ENCODE results near the gene UBASH3B.

Gene UBASH3B

GRCh38 chr11:122757201-122757600 lies 101.7 kb downstream of the UBASH3B start:
- TF ChIP-seq CTCF (IDR thresholded peaks at IDR 0.05; ENCODE audit: borderline replicate concordance, control extremely low read depth, extremely low read depth, insufficient read depth, missing control alignments) = no peak
- in situ Hi-C loops (cut with MboI; ENCODE audit: low sequenced_read_pairs, unreplicated experiment) = loop anchor here (10.0 kb wide), 1 partner anchor 122 kb away; no protein-coding TSS in a partner anchor
- DNase-seq (ENCODE audit: low spot score) = no peak

DNA sequence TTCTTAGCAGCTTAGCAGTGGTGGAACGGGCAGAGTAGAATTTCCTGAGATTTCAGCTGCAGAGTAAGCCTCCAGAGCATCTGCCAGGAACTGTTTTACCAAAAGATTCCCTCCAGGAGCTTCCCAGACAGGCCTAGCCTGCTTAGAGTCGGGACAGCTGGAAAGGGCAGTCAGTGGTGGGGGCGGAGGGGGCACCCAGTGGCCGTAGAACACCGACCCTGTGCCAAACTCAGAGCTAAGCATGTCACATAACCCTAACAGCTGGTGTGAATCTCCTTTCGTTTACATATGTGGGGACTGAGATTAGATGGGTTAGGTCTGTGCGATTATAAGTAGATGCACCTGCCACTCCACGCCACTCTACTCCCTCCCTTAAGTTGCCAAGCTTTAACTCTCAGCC lies 102.8 kb downstream of the UBASH3B start:
- in situ Hi-C loops (cut with MboI; ENCODE audit: low sequenced_read_pairs, unreplicated experiment) = loop anchor here (10.0 kb wide), 1 partner anchor 124 kb away; no protein-coding TSS in a partner anchor
- DNase-seq (ENCODE audit: low spot score) = no peak
- no peak for TF ChIP-seq CTCF (IDR thresholded peaks at IDR 0.05; ENCODE audit: borderline replicate concordance, control extremely low read depth, extremely low read depth, insufficient read depth, missing control alignments)

DNA sequence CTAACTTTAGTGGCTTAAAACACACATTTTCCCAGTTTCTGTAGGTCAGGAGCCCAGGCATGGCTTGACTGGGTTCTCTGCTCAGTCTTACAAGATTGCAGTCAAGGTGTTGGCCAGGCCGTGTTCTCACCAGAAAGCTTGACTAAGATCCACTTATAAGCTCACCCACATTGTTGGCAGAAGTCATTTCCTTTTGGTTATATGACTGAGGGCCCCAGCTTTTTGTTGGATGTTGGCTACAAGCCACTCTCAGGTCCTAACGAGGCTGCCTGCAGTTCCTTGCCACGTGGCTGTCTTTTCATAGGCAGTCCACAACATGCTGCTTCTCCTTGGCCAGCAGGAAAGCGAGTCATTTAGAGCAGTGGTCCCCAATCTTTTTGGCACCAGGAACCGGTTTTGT lies 103.5 kb downstream of the UBASH3B start:
- TF ChIP-seq CTCF (IDR thresholded peaks at IDR 0.05; ENCODE audit: borderline replicate concordance, control extremely low read depth, extremely low read depth, insufficient read depth, missing control alignments) = no peak
- DNase-seq (ENCODE audit: low spot score) = no peak
- in situ Hi-C loops (cut with MboI; ENCODE audit: low sequenced_read_pairs, unreplicated experiment) = loop anchor here (10.0 kb wide), 1 partner anchor 124 kb away; no protein-coding TSS in a partner anchor

DNA sequence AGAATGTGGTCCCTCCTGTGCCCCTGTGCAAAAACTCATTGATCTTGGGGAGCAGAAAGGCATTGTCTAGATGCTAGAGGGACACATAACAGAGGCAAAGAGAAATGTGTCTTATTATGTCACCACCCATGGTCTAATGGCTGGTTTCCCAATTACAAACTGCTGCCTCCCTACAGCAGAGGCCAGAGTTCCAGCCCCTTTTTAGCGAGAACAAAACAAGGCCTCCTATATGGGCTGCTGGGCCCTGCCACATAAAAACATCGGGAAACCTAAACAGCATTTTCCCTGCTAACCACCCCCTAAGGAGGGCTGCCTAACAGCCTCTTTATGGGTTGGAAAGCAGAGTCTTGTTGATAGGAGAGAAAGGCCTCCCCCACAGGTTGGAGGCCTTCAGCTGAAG lies 107.6 kb downstream of the UBASH3B start:
- in situ Hi-C loops (cut with MboI; ENCODE audit: low sequenced_read_pairs, unreplicated experiment) = no loop called here
- no peak for TF ChIP-seq CTCF (IDR thresholded peaks at IDR 0.05; ENCODE audit: borderline replicate concordance, control extremely low read depth, extremely low read depth, insufficient read depth, missing control alignments)
- DNase-seq (ENCODE audit: low spot score) = no peak

DNA sequence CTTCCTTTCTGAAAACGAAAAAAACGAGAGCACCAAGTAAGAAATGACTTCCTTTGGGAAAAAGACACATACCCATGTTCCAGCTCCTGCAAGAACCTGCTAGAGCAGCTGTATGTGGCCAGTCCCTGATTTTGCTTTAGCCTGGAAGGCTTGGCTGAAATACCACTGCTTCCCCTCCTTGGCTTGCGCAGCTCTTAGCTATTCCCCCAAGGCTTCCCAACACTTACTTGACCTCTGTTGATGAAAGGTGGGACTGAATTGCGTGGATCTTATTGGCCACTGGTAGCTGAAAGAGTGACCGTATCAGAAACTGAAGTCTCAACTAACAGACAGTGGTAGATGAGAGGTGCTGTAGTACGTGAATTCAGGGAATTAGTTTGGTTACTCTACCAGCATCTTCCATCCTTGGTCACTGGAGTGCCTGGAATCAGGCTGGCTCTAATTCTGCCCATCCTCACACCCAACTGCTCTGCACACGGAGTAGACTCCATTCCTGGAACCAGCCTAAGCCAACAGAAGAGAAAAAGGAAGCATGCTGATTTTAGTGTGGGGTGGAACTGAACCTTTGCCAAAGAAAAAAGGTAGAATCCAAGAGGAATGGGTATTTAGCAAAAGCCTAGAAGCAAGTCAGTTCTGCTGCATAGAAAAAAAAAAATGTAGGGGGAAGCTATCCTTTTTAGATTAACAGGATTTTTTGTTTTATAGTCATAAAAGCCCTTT lies 109.0 kb downstream of the UBASH3B start:
- in situ Hi-C loops (cut with MboI; ENCODE audit: low sequenced_read_pairs, unreplicated experiment) = no loop called here
- no peak for DNase-seq (ENCODE audit: low spot score)
- no peak for TF ChIP-seq CTCF (IDR thresholded peaks at IDR 0.05; ENCODE audit: borderline replicate concordance, control extremely low read depth, extremely low read depth, insufficient read depth, missing control alignments)

GRCh38 chr11:122765487-122766131 lies 110.1 kb downstream of the UBASH3B start:
- no peak for TF ChIP-seq CTCF (IDR thresholded peaks at IDR 0.05; ENCODE audit: borderline replicate concordance, control extremely low read depth, extremely low read depth, insufficient read depth, missing control alignments)
- DNase-seq (ENCODE audit: low spot score) = no peak
- in situ Hi-C loops (cut with MboI; ENCODE audit: low sequenced_read_pairs, unreplicated experiment) = no loop called here

All from GM13976 (cell line).